ENCODE results near the gene CXCL14. TPM values are rescaled to one million over a fixed set of nuclear protein-coding genes. Genes with fewer than 3 reads are reported as not detected.

Gene CXCL14
- total RNA-seq, 1 donor from 2014 or later, result 0.49 TPM

DNA sequence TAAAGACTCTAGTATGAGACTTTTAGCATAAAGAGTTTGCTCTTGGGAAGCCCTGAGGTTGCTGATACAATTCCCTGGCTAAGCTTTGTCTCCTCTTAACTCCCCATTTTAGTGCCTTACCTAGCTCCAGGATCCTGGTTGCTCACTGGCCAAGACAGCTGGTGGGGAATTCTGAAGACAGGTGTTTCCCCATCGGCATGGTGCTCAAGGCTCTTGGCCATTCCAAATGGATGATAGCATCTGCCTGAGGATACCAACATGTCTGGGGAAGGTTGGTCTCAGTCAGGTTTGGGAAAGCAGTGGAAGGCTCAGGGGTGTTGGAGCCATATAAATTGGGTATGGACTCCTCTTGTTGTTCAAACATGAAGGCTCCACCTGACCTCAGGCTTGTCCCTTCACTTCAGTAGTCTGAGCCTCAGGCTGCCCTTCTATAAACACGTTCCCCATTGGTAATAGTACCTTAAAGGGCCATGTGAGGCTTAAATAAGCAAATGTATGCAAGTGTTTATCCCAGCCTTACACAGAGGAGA, 44.5 kb upstream of the CXCL14 start:
- intact Hi-C loops (cut with micrococcal nuclease), result no loop called here
- Histone ChIP-seq H3K27me3 (ENCODE audit: low read depth) (peaks cover 43% of the 10 kb centered on the region), H3K27ac (replicated peaks) (no peak overlapping the region), H3K36me3 (no peaks in the 10 kb centered on the region), H3K4me3 (no peak overlapping the region), H3K4me1 (no peaks in the 10 kb centered on the region), H3K9me3 (replicated peaks) (peaks cover 20% of the 10 kb centered on the region)
- TF ChIP-seq, protein P1, sequence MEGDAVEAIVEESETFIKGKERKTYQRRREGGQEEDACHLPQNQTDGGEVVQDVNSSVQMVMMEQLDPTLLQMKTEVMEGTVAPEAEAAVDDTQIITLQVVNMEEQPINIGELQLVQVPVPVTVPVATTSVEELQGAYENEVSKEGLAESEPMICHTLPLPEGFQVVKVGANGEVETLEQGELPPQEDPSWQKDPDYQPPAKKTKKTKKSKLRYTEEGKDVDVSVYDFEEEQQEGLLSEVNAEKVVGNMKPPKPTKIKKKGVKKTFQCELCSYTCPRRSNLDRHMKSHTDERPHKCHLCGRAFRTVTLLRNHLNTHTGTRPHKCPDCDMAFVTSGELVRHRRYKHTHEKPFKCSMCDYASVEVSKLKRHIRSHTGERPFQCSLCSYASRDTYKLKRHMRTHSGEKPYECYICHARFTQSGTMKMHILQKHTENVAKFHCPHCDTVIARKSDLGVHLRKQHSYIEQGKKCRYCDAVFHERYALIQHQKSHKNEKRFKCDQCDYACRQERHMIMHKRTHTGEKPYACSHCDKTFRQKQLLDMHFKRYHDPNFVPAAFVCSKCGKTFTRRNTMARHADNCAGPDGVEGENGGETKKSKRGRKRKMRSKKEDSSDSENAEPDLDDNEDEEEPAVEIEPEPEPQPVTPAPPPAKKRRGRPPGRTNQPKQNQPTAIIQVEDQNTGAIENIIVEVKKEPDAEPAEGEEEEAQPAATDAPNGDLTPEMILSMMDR (IDR thresholded peaks at IDR 0.05; ENCODE audit: borderline replicate concordance), result no peak
- DNase-seq, result no peak

GRCh38 chr5:135615581-135616260, 36.9 kb upstream of the CXCL14 start:
- H3K27ac ChIP-seq (replicated peaks), result no peak overlapping the region
- peaks cover 38% of the 10 kb centered on the region for H3K9me3 ChIP-seq (replicated peaks)
- no peak overlapping the region for H3K4me3 ChIP-seq
- no peaks in the 10 kb centered on the region for H3K36me3 ChIP-seq
- intact Hi-C loops (cut with micrococcal nuclease), result no loop called here
- H3K27me3 ChIP-seq (ENCODE audit: low read depth), result peaks cover 48% of the 10 kb centered on the region
- TF ChIP-seq, protein P1 (IDR thresholded peaks at IDR 0.05; ENCODE audit: borderline replicate concordance), result no peak
- H3K4me1 ChIP-seq, result no peaks in the 10 kb centered on the region
- no peak for DNase-seq

DNA sequence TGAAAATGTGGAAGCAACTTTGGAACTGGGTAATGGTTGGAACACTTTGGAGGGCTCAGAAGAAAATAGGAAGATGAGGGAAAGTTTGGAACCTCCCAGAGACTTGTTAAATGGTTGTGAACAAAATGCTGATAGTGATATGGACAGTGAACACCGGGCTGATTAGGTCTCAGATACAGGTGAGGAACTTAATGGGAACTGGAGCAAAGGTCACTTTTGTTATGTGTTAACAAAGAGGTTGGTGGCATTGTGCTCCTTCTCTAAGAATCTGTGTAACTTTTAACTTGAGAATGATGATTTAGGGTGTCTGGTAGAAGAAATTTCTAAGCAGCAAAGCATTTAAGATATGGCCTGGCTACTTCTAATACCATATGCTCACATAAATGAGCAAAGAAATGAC, 36.4 kb upstream of the CXCL14 start:
- no peak overlapping the region for H3K4me3 ChIP-seq
- intact Hi-C loops (cut with micrococcal nuclease), result no loop called here
- no peak overlapping the region for H3K27ac ChIP-seq (replicated peaks)
- H3K27me3 ChIP-seq (ENCODE audit: low read depth), result peaks cover 43% of the 10 kb centered on the region
- no peaks in the 10 kb centered on the region for H3K36me3 ChIP-seq
- no peak for DNase-seq
- TF ChIP-seq, protein P1 (IDR thresholded peaks at IDR 0.05; ENCODE audit: borderline replicate concordance), result no peak
- H3K4me1 ChIP-seq, result no peaks in the 10 kb centered on the region
- H3K9me3 ChIP-seq (replicated peaks), result peaks cover 38% of the 10 kb centered on the region

DNA sequence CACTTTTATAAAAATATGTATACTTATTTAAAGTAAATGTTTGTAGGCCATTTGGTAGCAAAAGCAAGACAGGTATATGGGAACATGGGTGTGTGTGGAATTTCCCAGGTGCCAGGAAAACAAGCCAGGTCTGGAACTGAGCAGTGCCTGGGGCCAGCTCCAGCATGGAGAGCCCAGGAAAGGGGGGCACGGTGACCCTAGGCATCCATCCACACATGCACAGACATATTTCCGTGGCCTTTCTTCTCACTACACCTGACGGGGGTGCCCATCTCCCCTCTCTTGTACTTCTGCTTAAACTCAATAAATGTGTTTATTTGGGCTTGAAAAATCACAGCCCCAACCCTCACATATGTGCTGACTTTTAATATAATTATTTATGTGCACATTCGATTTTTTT, 31.2 kb upstream of the CXCL14 start:
- peaks cover 62% of the 10 kb centered on the region for H3K27me3 ChIP-seq (ENCODE audit: low read depth)
- no peak overlapping the region for H3K4me3 ChIP-seq
- no peaks in the 10 kb centered on the region for H3K36me3 ChIP-seq
- no peak for DNase-seq
- no peaks in the 10 kb centered on the region for H3K9me3 ChIP-seq (replicated peaks)
- H3K27ac ChIP-seq (replicated peaks), result no peak overlapping the region
- no peaks in the 10 kb centered on the region for H3K4me1 ChIP-seq
- TF ChIP-seq, protein P1 (IDR thresholded peaks at IDR 0.05; ENCODE audit: borderline replicate concordance), result no peak
- intact Hi-C loops (cut with micrococcal nuclease), result no loop called here

DNA sequence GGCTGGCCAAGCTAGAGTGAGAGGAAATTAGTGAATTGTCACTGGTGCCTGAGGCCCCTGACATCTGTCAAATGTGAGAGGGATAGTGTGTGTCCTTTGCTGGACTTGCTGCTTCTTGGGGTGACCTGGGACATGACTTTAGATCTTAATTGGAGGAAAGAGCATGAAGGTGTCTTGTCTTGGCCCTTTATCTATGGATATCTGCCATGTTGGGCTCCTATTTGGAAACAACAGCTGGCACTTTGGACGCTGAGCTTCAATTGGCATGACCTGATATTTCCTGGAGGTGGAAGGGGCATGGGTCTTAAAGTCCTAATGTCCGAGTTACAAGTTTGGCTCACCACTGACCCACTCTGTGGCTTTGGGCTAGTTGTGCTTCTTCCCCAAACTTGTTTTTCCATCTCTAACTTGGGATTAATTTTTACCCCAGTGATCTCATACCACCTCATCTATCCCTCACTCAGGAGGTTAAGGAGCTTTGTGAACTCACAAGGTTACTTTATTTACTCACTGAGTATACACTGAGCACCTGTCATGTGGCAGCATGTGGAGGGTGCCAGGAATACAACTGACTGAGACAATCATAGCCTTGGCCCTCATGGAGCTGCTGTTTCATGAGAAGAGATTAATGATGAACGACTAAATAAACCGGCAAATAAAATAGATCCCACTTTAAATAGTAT, 30.1 kb upstream of the CXCL14 start:
- TF ChIP-seq, protein P1 (IDR thresholded peaks at IDR 0.05; ENCODE audit: borderline replicate concordance), result no peak
- Histone ChIP-seq H3K4me3 (no peak overlapping the region), H3K4me1 (no peaks in the 10 kb centered on the region), H3K27me3 (ENCODE audit: low read depth) (peaks cover 62% of the 10 kb centered on the region), H3K36me3 (no peaks in the 10 kb centered on the region), H3K9me3 (replicated peaks) (no peaks in the 10 kb centered on the region), H3K27ac (replicated peaks) (no peak overlapping the region)
- DNase-seq, result no peak
- intact Hi-C loops (cut with micrococcal nuclease), result no loop called here
